SH-SY5Y (cell line): ENCODE data around the gene KCNH4.

Experiments
- GATA2 ChIP-seq: IDR thresholded peaks from 2 replicates; pipeline ENCODE4 v1.6.1; 2011; ENCODE audit warnings: mild to moderate bottlenecking, low read depth, low read length
- GATA3 ChIP-seq: IDR thresholded peaks from 2 replicates; pipeline ENCODE4 v1.6.1; 2011; ENCODE audit warnings: low read depth, mild to moderate bottlenecking, low read length, moderate library complexity

- no peak for TF ChIP-seq GATA2
- no peak for TF ChIP-seq GATA3
These were observed 66.8 kb downstream of the KCNH4 start for GRCh38 chr17:42114118-42114517.
